ENCODE measurements around the gene TNFSF9.

TNFSF9 gene

GRCh38 chr19:6534451-6535093 lies 3.7 kb downstream of the TNFSF9 start:
- no peak for TF ChIP-seq TAF1 (IDR thresholded peaks at IDR 0.05; ENCODE audit: borderline replicate concordance, insufficient read depth, low read length)
- TF ChIP-seq FOXP2 (optimal IDR thresholded peaks at IDR 0.05; ENCODE audit: borderline replicate concordance, extremely low read depth, extremely low read length, insufficient read depth) = no peak
- TF ChIP-seq REST (IDR thresholded peaks at IDR 0.05; ENCODE audit: insufficient read depth in 1 of 2, low read depth in 2 of 2, low read length in 2 of 2) = no peak
- no peak for TF ChIP-seq POLR2AphosphoS5 (IDR thresholded peaks at IDR 0.05; ENCODE audit: low read depth, low read length)
- no peak for TF ChIP-seq SIN3A (IDR thresholded peaks at IDR 0.05; ENCODE audit: borderline replicate concordance, insufficient read depth, low read length)

DNA sequence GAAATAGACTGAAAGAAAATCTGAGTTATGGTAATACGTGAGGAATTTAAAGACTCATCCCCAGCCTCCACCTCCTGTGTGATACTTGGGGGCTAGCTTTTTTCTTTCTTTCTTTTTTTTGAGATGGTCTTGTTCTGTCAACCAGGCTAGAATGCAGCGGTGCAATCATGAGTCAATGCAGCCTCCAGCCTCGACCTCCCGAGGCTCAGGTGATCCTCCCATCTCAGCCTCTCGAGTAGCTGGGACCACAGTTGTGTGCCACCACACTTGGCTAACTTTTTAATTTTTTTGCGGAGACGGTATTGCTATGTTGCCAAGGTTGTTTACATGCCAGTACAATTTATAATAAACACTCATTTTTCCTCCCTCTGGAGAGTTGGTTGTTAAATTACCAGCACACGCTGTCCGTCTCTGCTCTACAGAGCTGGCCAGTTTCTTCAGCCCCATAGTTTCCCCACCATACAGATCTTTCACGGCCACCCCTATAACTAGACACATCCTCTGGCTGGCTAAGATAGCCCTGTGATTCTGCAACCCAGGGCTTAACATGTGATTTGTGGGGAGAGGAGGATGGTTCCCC lies 4.8 kb downstream of the TNFSF9 start:
- no peak for TF ChIP-seq FOXP2 (optimal IDR thresholded peaks at IDR 0.05; ENCODE audit: borderline replicate concordance, extremely low read depth, extremely low read length, insufficient read depth)
- TF ChIP-seq POLR2AphosphoS5 (IDR thresholded peaks at IDR 0.05; ENCODE audit: low read depth, low read length) = no peak
- no peak for TF ChIP-seq REST (IDR thresholded peaks at IDR 0.05; ENCODE audit: insufficient read depth in 1 of 2, low read depth in 2 of 2, low read length in 2 of 2)
- no peak for TF ChIP-seq SIN3A (IDR thresholded peaks at IDR 0.05; ENCODE audit: borderline replicate concordance, insufficient read depth, low read length)
- TF ChIP-seq TAF1 (IDR thresholded peaks at IDR 0.05; ENCODE audit: borderline replicate concordance, insufficient read depth, low read length) = no peak

DNA sequence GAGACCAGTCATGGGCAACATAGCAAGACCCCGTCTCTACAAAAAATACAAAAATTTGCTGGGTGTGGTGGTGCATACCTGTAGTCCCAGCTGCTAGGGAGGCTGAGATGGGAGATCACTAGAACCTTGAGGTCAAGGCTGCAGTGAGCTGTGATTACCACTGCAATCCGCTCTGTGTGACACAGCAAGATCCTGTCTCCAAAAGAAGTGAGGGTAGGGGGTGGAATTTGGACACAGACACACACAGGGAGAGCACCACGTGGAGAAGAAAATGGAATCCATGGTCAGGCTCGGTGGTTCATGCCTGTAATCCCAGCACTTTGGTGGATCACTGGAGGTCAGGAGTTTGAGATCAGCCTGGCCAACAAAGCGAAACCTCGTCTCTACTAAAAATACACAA lies 8.7 kb downstream of the TNFSF9 start:
- TF ChIP-seq REST (IDR thresholded peaks at IDR 0.05; ENCODE audit: insufficient read depth in 1 of 2, low read depth in 2 of 2, low read length in 2 of 2) (no peak), FOXP2 (optimal IDR thresholded peaks at IDR 0.05; ENCODE audit: borderline replicate concordance, extremely low read depth, extremely low read length, insufficient read depth) (no peak), TAF1 (IDR thresholded peaks at IDR 0.05; ENCODE audit: borderline replicate concordance, insufficient read depth, low read length) (no peak), SIN3A (IDR thresholded peaks at IDR 0.05; ENCODE audit: borderline replicate concordance, insufficient read depth, low read length) (no peak)

DNA sequence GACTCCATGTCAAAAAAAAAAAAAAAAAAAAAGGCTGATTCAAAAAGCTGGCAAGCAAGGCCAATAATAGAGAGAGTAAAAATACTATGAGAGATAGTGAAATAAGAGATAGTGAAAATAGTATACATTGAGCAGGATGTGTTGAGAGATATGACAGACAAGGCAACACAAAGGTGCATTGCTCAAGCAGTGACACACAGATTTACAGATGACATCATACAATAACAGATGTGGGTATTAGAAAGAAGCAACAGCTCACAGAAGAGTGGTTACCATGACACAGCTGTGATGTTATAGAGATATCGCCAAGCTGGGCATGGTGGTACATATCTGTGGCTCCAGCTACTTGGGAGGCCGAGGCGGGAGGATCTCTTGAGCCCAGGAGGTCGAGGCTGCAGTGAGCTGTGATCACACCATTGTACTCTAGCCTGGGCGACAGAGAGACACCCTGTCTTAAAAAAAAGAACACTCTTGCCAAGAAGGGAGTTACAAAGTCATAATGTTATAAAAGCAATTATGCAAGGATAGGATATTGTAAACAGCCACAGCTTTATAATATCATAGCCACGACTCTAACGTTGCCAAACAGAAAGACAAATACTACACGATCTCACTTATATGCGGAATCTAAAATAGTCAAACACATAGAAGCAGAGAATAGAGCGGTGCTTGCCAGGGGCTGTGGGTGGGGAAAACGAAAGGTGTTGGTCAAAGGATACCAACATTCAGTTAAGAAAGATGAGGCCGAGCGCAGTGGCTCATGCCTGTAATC lies 10.3 kb downstream of the TNFSF9 start:
- no peak for TF ChIP-seq FOXP2 (optimal IDR thresholded peaks at IDR 0.05; ENCODE audit: borderline replicate concordance, extremely low read depth, extremely low read length, insufficient read depth)
- no peak for TF ChIP-seq TAF1 (IDR thresholded peaks at IDR 0.05; ENCODE audit: borderline replicate concordance, insufficient read depth, low read length)
- TF ChIP-seq REST (IDR thresholded peaks at IDR 0.05; ENCODE audit: insufficient read depth in 1 of 2, low read depth in 2 of 2, low read length in 2 of 2) = no peak
- no peak for TF ChIP-seq POLR2AphosphoS5 (IDR thresholded peaks at IDR 0.05; ENCODE audit: low read depth, low read length)
- TF ChIP-seq SIN3A (IDR thresholded peaks at IDR 0.05; ENCODE audit: borderline replicate concordance, insufficient read depth, low read length) = no peak
